SK-N-SH treated with all-trans-retinoic acid at 6 μM for 48 hours (cell line): Measurements from ENCODE around the gene LHFPL5.

Experiments used
- ATAC-seq: fragments of 200-7000 bp; cut with Tn5 transposase; 3 replicates; pipeline ENCODE4 v1.9.1; 2020; ENCODE audit warnings: mild to moderate bottlenecking, moderate library complexity
- ARNTL ChIP-seq: fragments of 450-650 bp; formaldehyde crosslinking; IDR thresholded peaks from 2 replicates; pipeline ENCODE4 v1.5.0; 2020; ENCODE audit warnings: low read depth, mild to moderate bottlenecking, moderate library complexity, borderline replicate concordance
- BACH2 ChIP-seq: fragments of 250-450 bp; sonication (Bioruptor Pico); IDR thresholded peaks from 2 replicates; pipeline ENCODE4 v1.9.0; 2021; ENCODE audit warnings: mild to moderate bottlenecking, borderline replicate concordance
- CREB5 ChIP-seq: fragments of 250-450 bp; sonication (Bioruptor Pico); IDR thresholded peaks from 2 replicates; pipeline ENCODE4 v1.5.1; 2020; ENCODE audit warnings: low read depth, mild to moderate bottlenecking, moderate library complexity
- CSDC2 ChIP-seq: fragments of 250-450 bp; sonication (Bioruptor Pico); IDR thresholded peaks from 2 replicates; pipeline ENCODE4 v1.5.0; 2020; ENCODE audit warnings: mild to moderate bottlenecking, moderate library complexity
- ESRRG ChIP-seq: fragments of 250-450 bp; sonication (Bioruptor Pico); IDR thresholded peaks from 2 replicates; pipeline ENCODE4 v1.6.1; 2021; ENCODE audit warnings: mild to moderate bottlenecking
- GLIS3 ChIP-seq: fragments of 250-450 bp; sonication (Bioruptor Pico); IDR thresholded peaks from 2 replicates; pipeline ENCODE4 v1.5.0; 2020; ENCODE audit warnings: mild to moderate bottlenecking, moderate library complexity
- ISL1 ChIP-seq: fragments of 250-450 bp; sonication (Bioruptor Pico); IDR thresholded peaks from 2 replicates; pipeline ENCODE4 v2.1.2; 2022; ENCODE audit warnings: mild to moderate bottlenecking, moderate library complexity
- OSR1 ChIP-seq: fragments of 250-450 bp; sonication (Bioruptor Pico); IDR thresholded peaks from 2 replicates; pipeline ENCODE4 v1.8.0; 2022; ENCODE audit warnings: moderate library complexity, mild to moderate bottlenecking, inconsistent platforms
- PATZ1 ChIP-seq: fragments of 250-450 bp; sonication (Bioruptor Pico); IDR thresholded peaks from 2 replicates; pipeline ENCODE4 v1.8.0; 2020; ENCODE audit warnings: mild to moderate bottlenecking, moderate library complexity, borderline replicate concordance
- POU6F1 ChIP-seq: fragments of 250-450 bp; sonication (Bioruptor Pico); IDR thresholded peaks from 2 replicates; pipeline ENCODE4 v1.8.0; 2021; ENCODE audit warnings: low read depth, mild to moderate bottlenecking, moderate library complexity, borderline replicate concordance
- PPARA ChIP-seq: fragments of 250-450 bp; sonication (Bioruptor Pico); IDR thresholded peaks from 2 replicates; pipeline ENCODE4 v1.5.0; 2020; ENCODE audit warnings: mild to moderate bottlenecking, borderline replicate concordance
- RARB ChIP-seq: fragments of 250-450 bp; sonication (Bioruptor Pico); IDR thresholded peaks from 2 replicates; pipeline ENCODE4 v1.8.0; 2021; ENCODE audit warnings: mild to moderate bottlenecking, moderate library complexity
- SNAI2 ChIP-seq: fragments of 250-450 bp; sonication (Bioruptor Pico); IDR thresholded peaks from 2 replicates; pipeline ENCODE4 v1.5.0; 2020; ENCODE audit warnings: mild to moderate bottlenecking, moderate library complexity
- TCF4 ChIP-seq: fragments of 250-450 bp; sonication (Bioruptor Pico); IDR thresholded peaks from 2 replicates; pipeline ENCODE4 v1.8.0; 2021; ENCODE audit warnings: mild to moderate bottlenecking, moderate library complexity, borderline replicate concordance
- TOX ChIP-seq: fragments of 250-450 bp; sonication (Bioruptor Pico); IDR thresholded peaks from 2 replicates; pipeline ENCODE4 v1.8.0; 2021; ENCODE audit warnings: mild to moderate bottlenecking, moderate library complexity, borderline replicate concordance
- ZFP3 ChIP-seq: fragments of 250-450 bp; sonication (Bioruptor Pico); IDR thresholded peaks from 2 replicates; pipeline ENCODE4 v1.5.0; 2020; ENCODE audit warnings: mild to moderate bottlenecking, moderate library complexity
- ZFP30 ChIP-seq: fragments of 450-650 bp; formaldehyde crosslinking; IDR thresholded peaks from 2 replicates; pipeline ENCODE4 v1.5.0; 2022; ENCODE audit warnings: mild to moderate bottlenecking, moderate library complexity
- ZNF565 ChIP-seq: fragments of 450-650 bp; formaldehyde crosslinking; conservative IDR thresholded peaks from 2 replicates; pipeline ENCODE4 v1.5.0; 2020; ENCODE audit warnings: low read depth, mild to moderate bottlenecking, moderate library complexity
- ZNF70 ChIP-seq: fragments of 450-650 bp; formaldehyde crosslinking; IDR thresholded peaks from 2 replicates; pipeline ENCODE4 v1.5.0; 2020; ENCODE audit warnings: mild to moderate bottlenecking, moderate library complexity
- ZNF8 ChIP-seq: fragments of 450-650 bp; formaldehyde crosslinking; IDR thresholded peaks from 2 replicates; pipeline ENCODE4 v1.5.0; 2020; ENCODE audit warnings: mild to moderate bottlenecking, moderate library complexity
- TF ChIP-seq, protein P1 (sequence below): fragments of 250-450 bp; sonication (Bioruptor Pico); IDR thresholded peaks from 2 replicates; pipeline ENCODE4 v1.5.0; 2020; ENCODE audit warnings: mild to moderate bottlenecking, moderate library complexity
- TF ChIP-seq, protein P2 (sequence below): fragments of 250-450 bp; sonication (Bioruptor Pico); IDR thresholded peaks from 2 replicates; pipeline ENCODE4 v1.5.1; 2021; ENCODE audit warnings: mild to moderate bottlenecking, moderate library complexity

Gene LHFPL5

GRCh38 chr6:35809809-35810208 is 4.7 kb downstream of the LHFPL5 start:
- TF ChIP-seq ZFP30, result no peak
- ATAC-seq, result no peak

- TF ChIP-seq POU6F1 (CRISPR knock-in tag) (no peak), PATZ1 (CRISPR knock-in tag) (no peak), ARNTL (no peak), ZNF565 (CRISPR knock-in tag) (no peak), ESRRG (CRISPR knock-in tag) (no peak), OSR1 (CRISPR knock-in tag) (no peak), TOX (CRISPR knock-in tag) (no peak), SNAI2 (CRISPR knock-in tag) (no peak), CREB5 (CRISPR knock-in tag) (no peak), ZFP3 (CRISPR knock-in tag) (no peak), GLIS3 (CRISPR knock-in tag) (no peak), RARB (CRISPR knock-in tag) (no peak), ZNF70 (CRISPR knock-in tag) (no peak)
- TF ChIP-seq, protein P1, sequence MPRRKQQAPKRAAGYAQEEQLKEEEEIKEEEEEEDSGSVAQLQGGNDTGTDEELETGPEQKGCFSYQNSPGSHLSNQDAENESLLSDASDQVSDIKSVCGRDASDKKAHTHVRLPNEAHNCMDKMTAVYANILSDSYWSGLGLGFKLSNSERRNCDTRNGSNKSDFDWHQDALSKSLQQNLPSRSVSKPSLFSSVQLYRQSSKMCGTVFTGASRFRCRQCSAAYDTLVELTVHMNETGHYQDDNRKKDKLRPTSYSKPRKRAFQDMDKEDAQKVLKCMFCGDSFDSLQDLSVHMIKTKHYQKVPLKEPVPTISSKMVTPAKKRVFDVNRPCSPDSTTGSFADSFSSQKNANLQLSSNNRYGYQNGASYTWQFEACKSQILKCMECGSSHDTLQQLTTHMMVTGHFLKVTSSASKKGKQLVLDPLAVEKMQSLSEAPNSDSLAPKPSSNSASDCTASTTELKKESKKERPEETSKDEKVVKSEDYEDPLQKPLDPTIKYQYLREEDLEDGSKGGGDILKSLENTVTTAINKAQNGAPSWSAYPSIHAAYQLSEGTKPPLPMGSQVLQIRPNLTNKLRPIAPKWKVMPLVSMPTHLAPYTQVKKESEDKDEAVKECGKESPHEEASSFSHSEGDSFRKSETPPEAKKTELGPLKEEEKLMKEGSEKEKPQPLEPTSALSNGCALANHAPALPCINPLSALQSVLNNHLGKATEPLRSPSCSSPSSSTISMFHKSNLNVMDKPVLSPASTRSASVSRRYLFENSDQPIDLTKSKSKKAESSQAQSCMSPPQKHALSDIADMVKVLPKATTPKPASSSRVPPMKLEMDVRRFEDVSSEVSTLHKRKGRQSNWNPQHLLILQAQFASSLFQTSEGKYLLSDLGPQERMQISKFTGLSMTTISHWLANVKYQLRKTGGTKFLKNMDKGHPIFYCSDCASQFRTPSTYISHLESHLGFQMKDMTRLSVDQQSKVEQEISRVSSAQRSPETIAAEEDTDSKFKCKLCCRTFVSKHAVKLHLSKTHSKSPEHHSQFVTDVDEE (CRISPR knock-in tag), result no peak
- ATAC-seq, result peak; percentile 85
Measured at GRCh38 chr6:35810971-35811698, 6.0 kb downstream of the LHFPL5 start.

GRCh38 chr6:35811699-35811995 is 6.5 kb downstream of the LHFPL5 start:
- peak; percentile 35; the same call in 2 of the 3 replicates for ATAC-seq
- TF ChIP-seq TCF4 (CRISPR knock-in tag) (no peak), BACH2 (CRISPR knock-in tag) (no peak), OSR1 (CRISPR knock-in tag) (no peak), ZNF70 (CRISPR knock-in tag) (no peak), RARB (CRISPR knock-in tag) (no peak), SNAI2 (CRISPR knock-in tag) (no peak), ARNTL (no peak), CREB5 (CRISPR knock-in tag) (no peak), ISL1 (CRISPR knock-in tag) (no peak), PPARA (no peak), ZFP30 (no peak), ZNF8 (CRISPR knock-in tag) (no peak), CSDC2 (CRISPR knock-in tag) (no peak), POU6F1 (CRISPR knock-in tag) (no peak), PATZ1 (CRISPR knock-in tag) (no peak)
- TF ChIP-seq, protein P2, sequence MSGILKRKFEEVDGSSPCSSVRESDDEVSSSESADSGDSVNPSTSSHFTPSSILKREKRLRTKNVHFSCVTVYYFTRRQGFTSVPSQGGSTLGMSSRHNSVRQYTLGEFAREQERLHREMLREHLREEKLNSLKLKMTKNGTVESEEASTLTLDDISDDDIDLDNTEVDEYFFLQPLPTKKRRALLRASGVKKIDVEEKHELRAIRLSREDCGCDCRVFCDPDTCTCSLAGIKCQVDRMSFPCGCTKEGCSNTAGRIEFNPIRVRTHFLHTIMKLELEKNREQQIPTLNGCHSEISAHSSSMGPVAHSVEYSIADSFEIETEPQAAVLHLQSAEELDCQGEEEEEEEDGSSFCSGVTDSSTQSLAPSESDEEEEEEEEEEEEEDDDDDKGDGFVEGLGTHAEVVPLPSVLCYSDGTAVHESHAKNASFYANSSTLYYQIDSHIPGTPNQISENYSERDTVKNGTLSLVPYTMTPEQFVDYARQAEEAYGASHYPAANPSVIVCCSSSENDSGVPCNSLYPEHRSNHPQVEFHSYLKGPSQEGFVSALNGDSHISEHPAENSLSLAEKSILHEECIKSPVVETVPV, result no peak
